Uterus (tissue), 2 donors: ENCODE data around the gene RAD51AP2.

ENCODE experiments used
- CTCF ChIP-seq, 4 experiments: fragments of 200-600 bp in 2 of 4; fragments of 450-650 bp in 2 of 4; sonication (generic) in 2 of 4; IDR thresholded peaks; one replicate each; pipeline ENCODE4 v1.5.1; 2016 to 2019; ENCODE audit warnings: antibody characterized with exemption in 4 of 4, mild to moderate bottlenecking in 2 of 4, moderate library complexity in 1 of 4
- POLR2A ChIP-seq, 2 donors: fragments of 450-650 bp; IDR thresholded peaks; one replicate each; pipeline ENCODE4 v1.6.1; 2016; ENCODE audit warnings: antibody characterized with exemption in 2 of 2, mild to moderate bottlenecking in 1 of 2, moderate library complexity in 1 of 2

GRCh38 chr2:17536416-17536815 lies 18.2 kb upstream of the RAD51AP2 start:
- no peak for TF ChIP-seq CTCF (IDR thresholded peaks at IDR 0.05)
- no peak for TF ChIP-seq POLR2A (IDR thresholded peaks at IDR 0.05)
